Transverse colon (tissue), 4 donors: ENCODE measurements around the gene KIF18A.

Experiments
- EP300 ChIP-seq: sonication (generic); formaldehyde crosslinking; IDR thresholded peaks from one replicate; pipeline ENCODE4 v1.6.1; 2017; ENCODE audit warnings: antibody characterized with exemption, low read depth
- POLR2A ChIP-seq: fragments of 450-650 bp; IDR thresholded peaks from one replicate; pipeline ENCODE4 v1.6.1; 2016; ENCODE audit warnings: antibody characterized with exemption, mild to moderate bottlenecking, moderate library complexity
- POLR2AphosphoS5 ChIP-seq, 3 donors: sonication (generic); formaldehyde crosslinking; IDR thresholded peaks; one replicate each; pipeline ENCODE4 v1.6.1; 2016; ENCODE audit warnings: antibody characterized with exemption in 3 of 3
- TF ChIP-seq, protein P1 (sequence below), 5 experiments: fragments of 200-600 bp in 3 of 5; fragments of 450-650 bp in 2 of 5; sonication (generic) in 3 of 5; IDR thresholded peaks; 1 replicate in 2 of 5; 2 replicates in 3 of 5; pipeline ENCODE4 v1.5.1; 2016 to 2017; ENCODE audit warnings: antibody characterized with exemption in 5 of 5, inconsistent platforms in 3 of 5, mild to moderate bottlenecking in 2 of 5, moderate library complexity in 1 of 5

DNA sequence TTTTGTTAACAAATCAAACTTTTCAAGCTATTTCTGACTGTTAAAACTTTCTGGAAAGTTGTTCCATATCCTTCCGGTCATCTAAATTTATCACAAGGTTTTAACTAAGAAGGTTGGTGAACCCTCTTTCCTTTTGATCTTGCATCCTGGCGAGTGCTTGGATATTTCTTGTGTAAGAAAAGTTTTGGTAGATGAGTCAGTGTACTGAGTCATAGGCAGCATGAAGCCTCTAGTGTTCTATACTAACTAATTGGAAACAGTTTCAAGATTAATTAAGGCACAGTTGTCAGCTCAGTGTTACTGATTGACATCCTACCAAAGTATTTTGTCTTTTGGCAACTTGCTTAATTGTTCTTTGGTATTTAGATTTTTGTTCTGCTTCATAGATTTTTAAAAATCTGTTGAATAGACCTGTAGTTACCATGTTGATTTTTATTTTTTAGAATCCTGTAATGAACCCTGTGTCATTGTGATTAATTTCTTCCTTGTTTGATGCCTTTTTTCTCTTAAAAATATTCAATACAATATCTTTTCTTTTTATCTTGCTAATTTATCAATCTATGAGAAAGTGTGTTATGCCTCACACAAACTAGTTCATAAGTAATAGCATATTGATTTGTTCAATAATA lies 38.3 kb upstream of the KIF18A start:
- TF ChIP-seq, protein P1, sequence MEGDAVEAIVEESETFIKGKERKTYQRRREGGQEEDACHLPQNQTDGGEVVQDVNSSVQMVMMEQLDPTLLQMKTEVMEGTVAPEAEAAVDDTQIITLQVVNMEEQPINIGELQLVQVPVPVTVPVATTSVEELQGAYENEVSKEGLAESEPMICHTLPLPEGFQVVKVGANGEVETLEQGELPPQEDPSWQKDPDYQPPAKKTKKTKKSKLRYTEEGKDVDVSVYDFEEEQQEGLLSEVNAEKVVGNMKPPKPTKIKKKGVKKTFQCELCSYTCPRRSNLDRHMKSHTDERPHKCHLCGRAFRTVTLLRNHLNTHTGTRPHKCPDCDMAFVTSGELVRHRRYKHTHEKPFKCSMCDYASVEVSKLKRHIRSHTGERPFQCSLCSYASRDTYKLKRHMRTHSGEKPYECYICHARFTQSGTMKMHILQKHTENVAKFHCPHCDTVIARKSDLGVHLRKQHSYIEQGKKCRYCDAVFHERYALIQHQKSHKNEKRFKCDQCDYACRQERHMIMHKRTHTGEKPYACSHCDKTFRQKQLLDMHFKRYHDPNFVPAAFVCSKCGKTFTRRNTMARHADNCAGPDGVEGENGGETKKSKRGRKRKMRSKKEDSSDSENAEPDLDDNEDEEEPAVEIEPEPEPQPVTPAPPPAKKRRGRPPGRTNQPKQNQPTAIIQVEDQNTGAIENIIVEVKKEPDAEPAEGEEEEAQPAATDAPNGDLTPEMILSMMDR (IDR thresholded peaks at IDR 0.05): no peak
- no peak for TF ChIP-seq POLR2AphosphoS5 (IDR thresholded peaks at IDR 0.05)
- TF ChIP-seq POLR2A: no peak
- TF ChIP-seq EP300: no peak
